GM21737 (cell line): ENCODE data around the gene POFUT2.
"Not testable (repeated sequence)": the region's sequence is repeated elsewhere in the genome, so short reads cannot be mapped to it uniquely, and the experiment has no call there.

Experiments used
- ATAC-seq: cut with Tn5 transposase; IDR thresholded peaks from one replicate; pipeline ENCODE4 v1.9.1; 2021; ENCODE audit warnings: mild to moderate bottlenecking, moderate library complexity; ENCODE audit not compliant: unreplicated experiment

Gene POFUT2

DNA sequence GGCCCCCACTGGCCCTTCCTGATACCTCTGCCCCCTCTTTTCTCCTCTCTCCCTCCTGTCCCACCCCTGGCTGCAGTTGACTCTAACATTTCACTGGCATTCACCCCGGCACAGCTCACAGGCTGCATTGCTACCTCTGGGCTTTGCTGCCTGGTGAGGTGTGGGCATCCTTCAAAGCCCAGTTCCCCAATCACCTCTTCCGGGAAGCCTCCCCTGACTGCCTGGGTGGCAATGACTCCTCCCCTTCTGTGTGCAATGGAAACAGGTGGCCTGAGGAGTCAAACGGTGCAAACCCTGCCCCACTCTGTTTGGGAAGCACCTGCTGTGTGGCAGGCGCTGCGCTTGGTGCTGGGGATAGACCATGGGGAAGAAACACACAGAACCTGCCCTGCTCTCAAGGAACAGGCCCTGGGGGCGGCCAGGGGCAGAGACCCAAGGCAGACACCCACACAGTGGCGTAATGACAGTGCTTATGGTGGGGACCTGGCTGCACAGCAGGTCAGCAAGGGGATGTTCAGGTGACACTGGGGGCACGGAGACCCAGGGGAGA lies 39.3 kb upstream of the POFUT2 start:
- no peak for ATAC-seq

DNA sequence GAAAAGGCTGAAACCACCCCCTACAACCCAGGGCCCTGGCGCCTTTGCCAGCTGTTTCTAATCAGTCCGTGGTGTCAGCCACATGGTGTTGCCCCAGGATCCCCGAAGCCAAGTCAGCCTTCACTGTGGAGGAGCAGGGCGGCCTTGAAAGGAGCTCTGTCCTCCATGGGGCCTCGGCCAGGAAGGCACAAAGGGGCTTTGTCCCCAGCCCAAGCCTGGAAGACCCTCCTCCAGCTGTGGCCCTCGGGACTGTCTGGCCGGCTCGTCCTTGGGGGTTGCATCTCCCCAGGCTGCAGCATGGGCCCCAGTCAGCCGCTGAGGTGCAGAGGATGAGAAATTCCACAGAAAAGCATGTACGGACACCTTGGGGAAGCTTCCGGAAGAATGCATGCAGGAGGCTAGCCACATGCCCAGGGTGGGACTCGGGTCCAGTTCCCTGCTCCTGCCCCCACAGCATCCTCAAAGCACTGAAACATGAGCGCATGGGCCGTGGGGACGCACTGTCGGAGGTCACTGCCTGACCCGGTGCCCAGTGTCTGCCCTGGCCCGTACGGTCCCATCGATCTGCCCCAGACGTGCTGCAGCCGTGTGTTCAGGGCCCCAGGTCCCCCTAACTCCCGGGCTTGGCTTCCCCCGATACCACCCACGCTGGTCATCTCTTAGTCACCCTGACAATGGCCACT lies 38.6 kb upstream of the POFUT2 start:
- ATAC-seq: no peak

GRCh38 chr21:45325206-45326168 lies 37.8 kb upstream of the POFUT2 start:
- no peak for ATAC-seq

GRCh38 chr21:45324489-45325205 lies 37.0 kb upstream of the POFUT2 start:
- no peak for ATAC-seq

DNA sequence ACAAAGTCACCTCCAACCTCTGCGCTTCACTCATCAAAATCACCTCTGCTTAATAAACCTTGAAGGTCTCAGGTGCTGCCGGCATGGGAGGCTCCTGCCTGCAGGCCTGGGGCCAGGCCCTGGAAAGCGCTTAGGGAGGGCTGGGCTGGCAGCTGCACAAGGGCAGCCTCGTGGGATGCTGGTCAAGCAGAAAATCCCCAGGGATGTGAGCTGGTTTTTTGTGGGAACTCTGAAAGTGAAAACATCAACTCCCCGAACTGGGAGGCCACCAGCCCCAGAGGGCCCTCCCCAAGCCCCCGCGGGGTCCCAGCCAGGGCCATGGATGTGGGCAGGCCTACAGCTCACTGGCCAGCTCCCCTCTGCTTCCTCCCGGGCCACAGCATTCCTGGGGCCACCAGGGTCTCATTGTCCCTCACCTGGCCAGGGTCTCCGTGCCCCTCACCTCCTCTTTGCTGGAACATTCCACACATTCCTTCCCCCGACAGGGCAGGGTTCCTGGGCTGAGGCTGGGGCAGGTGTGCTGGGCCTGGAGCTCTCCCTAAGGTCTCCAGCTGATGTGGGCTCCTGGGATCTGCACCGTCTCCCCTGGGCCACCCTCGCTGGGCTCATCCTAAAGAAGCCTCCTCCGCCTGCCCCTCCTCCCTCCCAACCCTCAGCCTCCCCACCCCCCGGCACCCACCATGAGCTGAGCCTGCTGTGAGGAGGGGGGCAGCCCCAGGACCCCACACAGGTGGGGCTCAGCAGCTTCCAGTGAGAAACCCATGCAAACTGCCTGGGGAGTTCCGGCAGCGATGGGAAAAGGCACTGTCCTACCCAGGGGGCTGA lies 36.0 kb upstream of the POFUT2 start:
- no peak for ATAC-seq

DNA sequence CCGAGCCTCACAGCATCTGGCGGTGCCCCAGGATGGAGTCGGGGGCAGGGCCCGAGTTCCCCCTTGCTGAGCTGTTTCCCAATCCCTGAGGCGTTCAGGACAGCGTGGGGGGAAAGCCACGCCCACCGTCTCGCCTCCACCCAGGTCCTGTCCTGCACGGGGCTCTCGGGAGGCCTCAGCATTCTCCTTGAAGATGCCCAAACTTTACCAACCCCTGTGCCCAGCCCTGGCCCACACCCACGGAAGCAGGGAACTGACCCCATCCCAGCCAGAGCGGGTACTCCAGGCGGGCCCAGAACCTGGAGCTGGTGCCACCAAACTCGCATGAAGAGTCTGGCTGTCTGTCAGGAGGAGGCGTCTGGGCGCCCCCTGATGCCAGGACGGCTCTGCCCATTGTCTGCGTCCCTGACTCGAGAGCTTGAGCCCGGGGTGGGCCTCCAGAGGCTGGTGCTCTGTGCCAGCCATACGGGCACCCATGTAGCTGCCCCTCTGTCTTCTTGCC lies 35.3 kb upstream of the POFUT2 start:
- ATAC-seq: no peak

- no peak for ATAC-seq
Measured at GRCh38 chr21:45322231-45322959, 34.7 kb upstream of the POFUT2 start.

- ATAC-seq: no peak
Measured at GRCh38 chr21:45320261-45321025, 32.7 kb upstream of the POFUT2 start.

GRCh38 chr21:45319461-45320211 lies 31.9 kb upstream of the POFUT2 start:
- no peak for ATAC-seq

DNA sequence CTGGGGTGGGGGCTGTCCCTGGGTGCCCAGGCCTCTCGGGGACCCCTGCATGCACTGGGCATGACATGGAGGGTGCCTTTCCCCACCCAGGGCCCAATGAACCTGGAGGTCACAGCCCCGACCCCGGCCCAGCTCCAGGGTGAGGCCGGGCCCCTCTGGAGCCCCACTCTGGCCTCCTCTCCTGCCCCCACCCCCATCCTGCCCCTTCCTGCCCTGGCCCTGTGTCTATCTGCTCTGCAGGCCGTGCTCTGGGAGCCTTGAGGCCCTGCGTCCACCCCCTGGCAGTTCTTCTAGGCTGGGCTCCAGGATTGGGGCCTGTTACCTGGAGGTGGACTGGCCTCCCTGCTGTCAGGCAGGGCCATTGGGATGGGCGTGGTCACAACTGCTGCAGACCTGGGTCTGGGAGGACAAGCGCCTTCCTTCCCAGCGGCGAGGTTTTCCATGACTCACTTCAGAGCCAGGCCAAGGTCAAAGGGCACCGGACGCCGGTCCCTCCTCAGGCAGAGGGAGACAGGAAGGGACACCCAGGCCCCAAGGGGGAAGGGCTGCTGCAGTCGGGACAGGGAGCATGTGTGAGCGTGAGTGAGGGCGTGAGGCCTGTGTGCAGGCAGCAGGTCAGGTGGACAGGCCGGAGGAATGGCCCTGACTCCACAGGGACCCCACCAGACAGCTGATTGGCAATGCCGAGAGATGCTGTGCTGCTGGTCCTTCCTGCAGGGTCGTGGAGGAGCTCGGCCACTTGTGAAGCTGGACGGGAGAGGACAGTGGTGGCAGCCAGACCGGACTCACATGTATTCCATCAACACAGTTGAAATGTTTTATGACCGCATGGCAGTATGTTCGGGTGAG lies 31.1 kb upstream of the POFUT2 start:
- no peak for ATAC-seq

DNA sequence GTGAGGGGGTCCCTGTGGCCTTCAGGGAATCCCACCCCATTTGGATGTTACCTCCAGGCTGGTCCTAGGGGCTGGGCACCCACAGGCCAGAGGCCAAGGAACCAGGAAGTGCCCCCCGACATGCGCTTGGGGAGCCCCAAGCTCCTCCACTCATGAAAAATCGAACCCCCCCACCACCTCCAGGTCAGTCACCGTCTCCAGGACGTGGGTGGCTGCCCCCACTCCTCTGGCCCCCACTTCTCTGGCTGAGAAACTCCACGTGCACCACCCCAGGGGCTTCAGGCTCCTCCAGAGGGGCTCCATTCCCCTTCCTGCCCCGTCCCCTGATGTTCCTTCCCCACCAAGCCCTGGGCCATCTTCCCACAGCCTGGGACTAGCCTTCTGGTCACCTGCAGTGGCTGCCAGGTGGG lies 30.5 kb upstream of the POFUT2 start:
- no peak for ATAC-seq

DNA sequence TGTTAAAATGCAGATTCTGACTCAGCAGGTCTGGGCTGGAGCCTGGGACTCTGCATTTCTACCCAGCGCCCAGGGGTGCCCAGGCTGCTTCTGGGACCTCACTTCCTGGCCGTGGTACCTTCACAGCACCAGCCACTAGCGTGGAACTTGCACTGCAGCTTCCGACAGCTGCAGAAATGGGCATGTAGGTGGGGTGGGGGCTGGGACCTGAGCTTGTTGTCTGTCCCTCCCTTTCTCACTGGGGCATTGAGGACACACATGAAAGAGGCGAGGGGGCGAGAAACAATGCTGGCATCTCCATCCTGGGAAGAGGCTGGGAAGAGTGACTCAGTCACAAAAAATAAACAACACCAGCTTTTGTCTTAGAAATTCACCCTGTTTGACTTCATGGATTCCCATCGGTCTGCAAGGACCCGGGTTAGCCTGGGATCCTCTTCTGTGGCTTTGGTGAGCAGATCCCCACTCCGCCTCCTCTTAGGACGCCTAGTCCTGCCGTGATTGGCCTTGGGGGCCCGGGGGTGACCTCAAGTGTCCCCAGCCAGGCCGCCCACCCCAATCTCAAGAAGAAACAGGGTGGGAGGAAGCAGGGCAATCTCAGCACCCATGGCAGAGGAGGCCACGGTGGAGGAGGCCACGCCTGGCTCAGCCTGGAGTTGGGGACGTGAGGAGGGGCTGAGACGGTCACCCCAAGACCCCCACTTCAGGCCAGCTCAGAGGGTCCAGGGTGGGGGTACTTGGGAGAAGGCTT lies 29.9 kb upstream of the POFUT2 start:
- no peak for ATAC-seq

DNA sequence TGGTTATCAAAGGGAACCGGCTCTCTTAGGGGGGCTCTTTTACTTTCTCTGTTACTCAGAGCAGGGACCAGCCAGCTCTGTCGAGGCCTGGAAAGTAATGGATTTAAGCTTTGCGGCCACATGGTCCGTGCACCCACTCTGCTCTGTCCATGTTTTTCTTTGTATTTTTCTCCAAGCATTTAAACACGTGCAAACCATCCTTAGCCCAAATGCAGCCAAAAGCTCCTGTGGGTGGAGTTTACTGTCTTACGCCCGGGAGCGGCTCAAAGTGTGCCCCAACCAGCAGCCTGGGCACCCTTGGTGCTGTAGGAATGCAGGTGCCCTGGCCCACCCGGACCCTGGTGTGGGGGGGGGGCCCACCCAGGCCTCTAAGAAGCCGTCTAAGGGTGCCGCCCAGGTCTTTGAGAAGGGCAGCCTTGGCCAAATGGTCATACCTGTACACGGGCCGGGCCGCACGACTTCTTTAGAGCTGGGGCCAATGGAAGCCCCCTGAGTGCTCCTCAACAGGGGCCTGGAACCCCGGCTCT lies 29.2 kb upstream of the POFUT2 start:
- no peak for ATAC-seq

- ATAC-seq: not testable (repeated sequence)
Measured at GRCh38 chr21:45315676-45316470, 28.2 kb upstream of the POFUT2 start.

DNA sequence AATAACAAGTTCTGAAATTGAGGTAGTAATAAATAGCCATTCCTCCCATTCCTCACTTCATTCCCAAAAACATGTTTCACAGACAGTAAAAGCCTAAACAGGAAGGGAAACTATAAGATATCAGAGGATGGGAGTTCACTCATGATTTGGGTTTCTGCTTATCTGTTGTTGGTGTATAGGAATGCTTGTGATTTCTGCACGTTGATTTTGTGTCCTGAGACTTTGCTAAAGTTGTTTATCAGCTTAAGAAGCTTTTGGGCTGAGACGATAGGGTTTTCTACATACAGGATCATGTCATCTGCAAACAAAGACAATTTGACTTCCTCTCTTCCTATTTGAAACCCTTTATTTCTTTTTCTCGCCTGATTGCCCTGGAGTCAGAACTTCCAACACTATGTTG lies 26.0 kb upstream of the POFUT2 start:
- ATAC-seq: no peak
